Epithelial cell of proximal tubule (primary cell): ENCODE measurements around the gene THEM5. TPM values are rescaled to one million over a fixed set of nuclear protein-coding genes. Genes with fewer than 3 reads are reported as not detected.

Experiments
- DNase-seq: peaks from one replicate; pipeline ENCODE4 v3.0.0-alpha.2; 2011; ENCODE audit warnings: low read depth
- H3K4me3 ChIP-seq: 2 replicates; pipeline ENCODE4 v1.5.1; 2011; ENCODE audit warnings: low read depth, mild to moderate bottlenecking, low read length
- total RNA-seq: library from RNA; depleted of rRNA; stranded (reverse); fragments of >200 nt; gene quantifications from 2 replicates; pipeline ENCODE4 v1.2.3, GENCODE V29; 2015
- TF ChIP-seq, protein P1 (sequence below): conservative IDR thresholded peaks from 2 replicates; pipeline ENCODE4 v1.5.1; 2012; ENCODE audit warnings: low read depth, mild to moderate bottlenecking, low read length

THEM5 gene
- total RNA-seq, 1 donor from 2014 or later, result not detected

DNA sequence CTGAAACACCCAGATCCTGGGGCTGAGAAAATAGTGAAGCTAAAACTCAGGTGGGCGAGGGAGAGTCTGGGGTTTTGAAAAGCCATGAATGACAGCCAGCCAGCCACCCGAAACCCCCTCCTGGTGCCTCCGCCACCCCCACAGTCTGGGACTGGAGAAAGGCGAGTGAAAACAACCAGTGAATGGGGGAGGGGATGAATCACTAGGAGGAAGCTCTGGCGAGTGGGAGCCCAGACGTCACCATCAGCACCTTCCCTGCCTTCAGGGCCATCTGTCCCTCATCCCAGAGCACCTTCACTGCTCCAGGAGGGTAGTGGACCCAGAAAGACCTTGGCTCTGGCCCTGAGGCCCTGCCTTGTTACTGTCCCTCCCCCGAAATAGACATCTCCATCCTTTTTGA, 31.1 kb downstream of the THEM5 start:
- DNase-seq, result no peak
- no peak overlapping the region for H3K4me3 ChIP-seq
- TF ChIP-seq, protein P1, sequence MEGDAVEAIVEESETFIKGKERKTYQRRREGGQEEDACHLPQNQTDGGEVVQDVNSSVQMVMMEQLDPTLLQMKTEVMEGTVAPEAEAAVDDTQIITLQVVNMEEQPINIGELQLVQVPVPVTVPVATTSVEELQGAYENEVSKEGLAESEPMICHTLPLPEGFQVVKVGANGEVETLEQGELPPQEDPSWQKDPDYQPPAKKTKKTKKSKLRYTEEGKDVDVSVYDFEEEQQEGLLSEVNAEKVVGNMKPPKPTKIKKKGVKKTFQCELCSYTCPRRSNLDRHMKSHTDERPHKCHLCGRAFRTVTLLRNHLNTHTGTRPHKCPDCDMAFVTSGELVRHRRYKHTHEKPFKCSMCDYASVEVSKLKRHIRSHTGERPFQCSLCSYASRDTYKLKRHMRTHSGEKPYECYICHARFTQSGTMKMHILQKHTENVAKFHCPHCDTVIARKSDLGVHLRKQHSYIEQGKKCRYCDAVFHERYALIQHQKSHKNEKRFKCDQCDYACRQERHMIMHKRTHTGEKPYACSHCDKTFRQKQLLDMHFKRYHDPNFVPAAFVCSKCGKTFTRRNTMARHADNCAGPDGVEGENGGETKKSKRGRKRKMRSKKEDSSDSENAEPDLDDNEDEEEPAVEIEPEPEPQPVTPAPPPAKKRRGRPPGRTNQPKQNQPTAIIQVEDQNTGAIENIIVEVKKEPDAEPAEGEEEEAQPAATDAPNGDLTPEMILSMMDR, result no peak

DNA sequence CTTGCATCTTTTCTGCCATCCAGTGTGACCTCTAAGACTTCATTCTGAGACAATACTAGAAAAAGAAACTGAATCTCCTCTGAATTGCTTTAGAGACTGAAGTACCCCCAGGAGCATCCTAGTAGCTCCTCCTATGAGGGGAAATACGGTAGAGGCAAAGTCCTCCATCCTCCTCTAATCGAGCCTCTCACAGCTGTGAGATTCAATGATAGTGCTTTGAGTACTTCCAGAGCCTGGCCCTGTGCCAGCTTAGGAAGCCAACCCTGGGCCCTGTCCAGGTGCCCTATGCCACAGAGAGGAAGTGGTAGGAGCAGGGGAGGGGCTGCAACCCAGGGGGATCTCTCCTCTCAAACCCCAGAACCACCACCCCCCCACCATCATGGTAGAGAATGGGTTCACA, 32.6 kb downstream of the THEM5 start:
- no peak for DNase-seq
- H3K4me3 ChIP-seq, result no peak overlapping the region
- TF ChIP-seq, protein P1, result no peak

GRCh38 chr1:151819976-151820623, 33.4 kb downstream of the THEM5 start:
- TF ChIP-seq, protein P1, result no peak
- no peak overlapping the region for H3K4me3 ChIP-seq
- DNase-seq, result no peak

DNA sequence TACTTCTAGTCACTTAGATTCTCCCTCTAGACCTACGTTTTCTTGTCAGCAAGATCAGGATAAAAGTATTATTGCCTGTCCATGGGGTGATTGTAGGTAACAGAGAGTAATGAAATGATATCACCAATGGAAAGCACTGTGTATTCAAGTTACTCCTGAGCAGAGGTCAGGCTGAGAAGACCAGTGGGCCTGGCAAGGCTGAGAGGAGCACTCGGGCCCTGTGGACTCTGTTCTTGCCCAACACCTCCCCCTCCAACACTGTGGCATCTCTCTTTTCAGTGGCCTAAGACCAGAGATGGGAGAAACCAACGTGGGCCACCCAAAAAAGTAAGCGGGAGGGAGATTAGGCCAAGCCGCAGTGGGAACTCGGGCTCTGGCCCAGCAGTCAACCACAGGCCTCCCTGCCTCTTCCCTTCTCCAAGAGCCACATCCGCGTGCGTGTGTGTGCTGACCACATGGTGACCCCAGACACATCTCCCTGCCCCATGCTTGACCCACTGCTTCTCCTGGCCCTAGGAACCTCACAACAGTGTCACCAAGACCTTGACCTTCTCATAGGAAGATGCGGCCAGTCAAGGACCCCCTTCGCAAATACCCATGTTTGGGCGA, 34.2 kb downstream of the THEM5 start:
- no peak for DNase-seq
- TF ChIP-seq, protein P1, result no peak
- H3K4me3 ChIP-seq, result no peak overlapping the region

DNA sequence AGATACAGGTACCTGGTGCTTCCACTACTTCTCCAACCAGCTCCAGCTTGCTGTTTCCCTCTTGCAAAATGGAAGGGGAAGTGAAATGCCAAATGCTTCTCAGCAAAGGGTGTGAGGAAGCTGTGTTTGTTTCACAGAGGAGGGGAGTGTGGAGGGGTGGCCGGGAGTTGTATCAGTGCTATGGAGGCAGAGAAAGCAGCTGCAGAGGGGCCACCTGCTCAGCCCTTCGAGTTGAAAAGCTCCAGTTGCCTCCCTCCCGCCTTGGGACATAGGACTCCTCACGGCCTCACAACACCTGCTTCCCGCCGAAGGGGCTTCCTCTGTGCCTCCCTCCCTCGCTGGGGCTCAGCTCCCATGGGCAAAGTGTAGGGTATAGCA, 36.2 kb downstream of the THEM5 start:
- DNase-seq, result no peak
- TF ChIP-seq, protein P1, result no peak
- no peak overlapping the region for H3K4me3 ChIP-seq

DNA sequence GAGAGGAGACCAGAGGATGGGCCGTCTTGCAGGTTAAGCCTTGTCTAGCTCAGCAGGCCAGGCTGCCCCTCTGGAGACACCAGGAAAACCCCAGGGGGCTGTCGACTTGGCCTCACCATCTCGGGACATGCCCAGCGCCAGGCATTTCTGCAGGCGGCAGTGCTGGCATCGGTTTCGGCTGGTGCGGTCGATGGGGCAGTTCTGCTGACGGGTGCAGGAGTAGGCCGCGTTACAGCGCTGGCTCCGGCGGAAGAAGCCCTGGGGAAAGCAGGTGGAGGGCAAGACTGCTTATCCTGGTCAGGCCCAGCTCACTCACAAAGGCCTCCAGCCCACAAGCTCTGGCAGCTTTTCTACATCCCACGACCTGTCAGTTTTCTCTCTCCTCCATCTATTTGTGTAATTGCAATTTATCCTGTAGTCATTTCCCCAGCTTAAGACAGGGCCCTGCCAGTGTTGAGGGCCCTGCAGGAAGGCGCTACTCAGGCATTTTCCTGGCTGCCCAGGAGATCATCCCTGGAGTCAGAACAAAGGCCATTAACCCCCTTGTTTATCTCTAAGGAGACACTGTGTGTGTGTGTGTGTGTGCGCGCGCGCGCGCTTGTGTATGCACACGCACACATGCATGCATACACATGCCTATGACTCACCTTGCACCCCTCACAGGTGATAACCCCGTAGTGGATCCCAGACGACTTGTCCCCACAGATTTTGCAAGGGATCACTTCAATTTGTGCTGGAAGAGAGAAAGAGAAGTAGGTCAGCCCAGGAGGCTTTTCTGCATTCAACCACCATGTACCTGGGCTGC, 36.8 kb downstream of the THEM5 start:
- H3K4me3 ChIP-seq, result no peak overlapping the region
- TF ChIP-seq, protein P1, result no peak
- DNase-seq, result no peak
